ENCODE measurements around the gene CPLX1. TPM values are rescaled to one million over a fixed set of nuclear protein-coding genes. Genes with fewer than 3 reads are reported as not detected.
A peak's percentile ranks its signal among the peaks of the same experiment; 100 is the strongest.

CPLX1 gene
- polyA plus RNA-seq, 3 donors = not detected

- intact Hi-C loops (cut with micrococcal nuclease) = no loop called here
- no peak for TF ChIP-seq CTCF (IDR thresholded peaks at IDR 0.05)
- Histone ChIP-seq H2AFZ (ENCODE audit: insufficient read depth, low read depth, low read length, poor library complexity, severe bottlenecking) (no peak overlapping the region), H3K4me2 (replicated peaks; ENCODE audit: extremely low read depth, low read length, poor library complexity, severe bottlenecking) (no peak overlapping the region), H3K9me3 (replicated peaks in 1 of 2; ENCODE audit: control insufficient read depth in 1 of 2, insufficient read depth in 1 of 2, low read length in 2 of 2) (peaks cover 0 to 17% of the 10 kb centered on the region in 2 donors), H3K4me3 (replicated peaks in 1 of 3; ENCODE audit: low read depth in 2 of 3, low read length in 3 of 3) (no peak overlapping the region), H3K27me3 (ENCODE audit: control insufficient read depth in 2 of 2, insufficient read depth in 2 of 2, low read length in 2 of 2) (peaks cover 42 to 81% of the 10 kb centered on the region in 2 donors), H3K9ac (ENCODE audit: insufficient read depth, low read length, poor library complexity, severe bottlenecking) (no peak overlapping the region), H3K79me2 (ENCODE audit: insufficient read depth, low read length) (no peaks in the 10 kb centered on the region), H4K20me1 (ENCODE audit: insufficient read depth, low read length) (no peaks in the 10 kb centered on the region), H3K36me3 (replicated peaks in 1 of 2; ENCODE audit: control insufficient read depth in 1 of 2, insufficient read depth in 2 of 2, low read length in 2 of 2) (no peaks in the 10 kb centered on the region), H3K4me1 (ENCODE audit: control insufficient read depth in 1 of 2, insufficient read depth in 2 of 2, low read length in 2 of 2) (no peaks in the 10 kb centered on the region), H3K27ac (ENCODE audit: low read depth in 1 of 2, low read length in 2 of 2) (no peak overlapping the region)
- Mint-ChIP-seq H3K4me3 (peak overlapping the region in 1 of 2 donors; percentile 79), H3K27ac (no peak overlapping the region), H3K9me3 (peaks cover 0 to 17% (median 2%) of the 10 kb centered on the region in 7 donors), H3K27me3 (ENCODE audit: low read depth in 3 of 3) (peaks cover 66 to 91% (median 72%) of the 10 kb centered on the region in 3 donors), H3K4me1 (no peaks in the 10 kb centered on the region), H3K36me3 (peaks cover 0 to 4% of the 10 kb centered on the region in 2 donors)
- DNase-seq = no peak
- 13% methylated on average over 41 of the region's 50 CpGs for WGBS (ENCODE audit: insufficient coverage)
Measured at GRCh38 chr4:791898-792625, 33.9 kb downstream of the CPLX1 start.

DNA sequence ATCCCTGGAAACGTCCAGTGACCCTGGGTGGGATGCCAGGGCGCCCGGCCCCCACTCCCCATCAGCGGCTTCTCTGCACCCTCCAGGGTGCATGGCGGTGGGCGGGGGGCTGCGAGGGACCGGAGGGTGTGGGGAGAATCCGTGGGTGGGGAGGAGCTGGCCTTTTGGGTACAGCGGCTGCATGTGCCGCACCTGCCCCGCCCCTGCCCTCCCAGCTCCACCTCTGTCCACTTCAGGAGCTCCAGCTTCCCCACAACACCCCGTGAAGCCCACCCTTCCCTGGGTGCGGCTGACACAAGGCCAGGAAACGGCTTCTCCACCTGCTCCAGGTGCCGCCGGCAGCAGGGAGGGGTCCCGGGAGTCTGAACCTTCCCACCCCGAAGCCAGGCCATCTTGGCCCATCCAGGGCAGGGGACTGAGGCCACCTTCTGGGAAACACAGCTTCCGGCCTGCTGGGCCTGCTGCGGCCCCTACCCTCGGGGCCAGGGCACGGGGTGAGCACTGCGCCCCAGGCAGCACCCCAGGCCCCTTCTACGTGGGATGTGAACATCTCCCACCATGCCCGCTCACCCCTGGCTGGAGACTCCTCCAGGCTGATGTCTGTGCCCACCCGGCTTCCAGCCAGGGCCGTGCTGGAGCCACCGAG is 34.6 kb downstream of the CPLX1 start:
- intact Hi-C loops (cut with micrococcal nuclease) = no loop called here
- no peak overlapping the region for H3K4me3 Mint-ChIP-seq
- H3K9me3 Mint-ChIP-seq = peaks cover 0 to 18% (median 2%) of the 10 kb centered on the region in 7 donors
- peaks cover 0 to 17% of the 10 kb centered on the region in 2 donors for H3K9me3 ChIP-seq (replicated peaks in 1 of 2; ENCODE audit: control insufficient read depth in 1 of 2, insufficient read depth in 1 of 2, low read length in 2 of 2)
- H3K4me1 ChIP-seq (ENCODE audit: control insufficient read depth in 1 of 2, insufficient read depth in 2 of 2, low read length in 2 of 2) = no peaks in the 10 kb centered on the region
- no peak overlapping the region for H3K4me3 ChIP-seq (replicated peaks in 1 of 3; ENCODE audit: low read depth in 2 of 3, low read length in 3 of 3)
- no peaks in the 10 kb centered on the region for H3K36me3 ChIP-seq (replicated peaks in 1 of 2; ENCODE audit: control insufficient read depth in 1 of 2, insufficient read depth in 2 of 2, low read length in 2 of 2)
- peaks cover 42 to 81% of the 10 kb centered on the region in 2 donors for H3K27me3 ChIP-seq (ENCODE audit: control insufficient read depth in 2 of 2, insufficient read depth in 2 of 2, low read length in 2 of 2)
- no peak overlapping the region for H3K4me2 ChIP-seq (replicated peaks; ENCODE audit: extremely low read depth, low read length, poor library complexity, severe bottlenecking)
- WGBS (ENCODE audit: insufficient coverage) = 72% methylated on average over 20 of the region's 29 CpGs
- no peak for DNase-seq
- H3K27me3 Mint-ChIP-seq (ENCODE audit: low read depth in 3 of 3) = peaks cover 60 to 91% (median 68%) of the 10 kb centered on the region in 3 donors
- peaks cover 0 to 4% of the 10 kb centered on the region in 2 donors for H3K36me3 Mint-ChIP-seq
- H3K79me2 ChIP-seq (ENCODE audit: insufficient read depth, low read length) = no peaks in the 10 kb centered on the region
- no peaks in the 10 kb centered on the region for H4K20me1 ChIP-seq (ENCODE audit: insufficient read depth, low read length)
- H3K9ac ChIP-seq (ENCODE audit: insufficient read depth, low read length, poor library complexity, severe bottlenecking) = no peak overlapping the region
- H3K27ac Mint-ChIP-seq = no peak overlapping the region
- no peak overlapping the region for H3K27ac ChIP-seq (ENCODE audit: low read depth in 1 of 2, low read length in 2 of 2)
- no peak overlapping the region for H2AFZ ChIP-seq (ENCODE audit: insufficient read depth, low read depth, low read length, poor library complexity, severe bottlenecking)
- no peaks in the 10 kb centered on the region for H3K4me1 Mint-ChIP-seq
- no peak for TF ChIP-seq CTCF (IDR thresholded peaks at IDR 0.05)
